ENCODE data around the gene CNN3.

The CNN3 gene

DNA sequence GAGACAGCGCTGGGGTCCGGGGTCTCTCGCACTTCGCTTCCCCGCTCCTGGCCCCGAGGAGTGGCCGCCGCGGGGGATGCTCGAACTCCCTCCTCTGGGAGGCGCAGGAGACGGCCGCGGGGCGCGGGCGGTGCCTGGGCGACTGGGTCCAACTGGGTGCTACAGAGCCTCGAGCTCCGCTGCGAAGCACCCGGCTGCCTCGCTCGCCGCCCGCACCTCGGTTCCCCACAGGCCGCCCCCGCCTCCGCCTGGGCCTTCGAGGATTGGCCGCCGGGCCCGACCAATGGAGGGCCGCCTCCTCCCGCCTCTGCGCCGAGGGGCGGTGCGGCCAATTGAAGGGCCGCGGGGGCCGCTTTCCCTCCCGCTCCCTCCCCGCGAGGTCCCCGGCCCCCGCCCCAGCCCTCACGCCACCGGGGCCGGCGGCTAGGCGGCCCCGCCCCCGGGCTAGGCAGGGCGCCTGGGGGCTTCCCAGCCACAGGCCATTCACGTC is at the start of gene CNN3:
TSS of gene CNN3 (minus strand) at position 196 of the 490 bp plus-strand sequence. CDS start 216 bp downstream, outside the sequence.
- TF ChIP-seq, protein P1, sequence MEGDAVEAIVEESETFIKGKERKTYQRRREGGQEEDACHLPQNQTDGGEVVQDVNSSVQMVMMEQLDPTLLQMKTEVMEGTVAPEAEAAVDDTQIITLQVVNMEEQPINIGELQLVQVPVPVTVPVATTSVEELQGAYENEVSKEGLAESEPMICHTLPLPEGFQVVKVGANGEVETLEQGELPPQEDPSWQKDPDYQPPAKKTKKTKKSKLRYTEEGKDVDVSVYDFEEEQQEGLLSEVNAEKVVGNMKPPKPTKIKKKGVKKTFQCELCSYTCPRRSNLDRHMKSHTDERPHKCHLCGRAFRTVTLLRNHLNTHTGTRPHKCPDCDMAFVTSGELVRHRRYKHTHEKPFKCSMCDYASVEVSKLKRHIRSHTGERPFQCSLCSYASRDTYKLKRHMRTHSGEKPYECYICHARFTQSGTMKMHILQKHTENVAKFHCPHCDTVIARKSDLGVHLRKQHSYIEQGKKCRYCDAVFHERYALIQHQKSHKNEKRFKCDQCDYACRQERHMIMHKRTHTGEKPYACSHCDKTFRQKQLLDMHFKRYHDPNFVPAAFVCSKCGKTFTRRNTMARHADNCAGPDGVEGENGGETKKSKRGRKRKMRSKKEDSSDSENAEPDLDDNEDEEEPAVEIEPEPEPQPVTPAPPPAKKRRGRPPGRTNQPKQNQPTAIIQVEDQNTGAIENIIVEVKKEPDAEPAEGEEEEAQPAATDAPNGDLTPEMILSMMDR (IDR thresholded peaks at IDR 0.05; ENCODE audit: low read length, missing control alignments), result peak; percentile 1
- H3K4me3 ChIP-seq (replicated peaks; ENCODE audit: low read depth, low read length), result peak within 1 kb of the TSS; percentile 93
- peak; percentile 95 for DNase-seq (ENCODE audit: low read depth)

- no peak overlapping the region for H3K4me3 ChIP-seq (replicated peaks; ENCODE audit: low read depth, low read length)
- no peak for DNase-seq (ENCODE audit: low read depth)
- TF ChIP-seq, protein P1 (IDR thresholded peaks at IDR 0.05; ENCODE audit: low read length, missing control alignments), result no peak
Measured at GRCh38 chr1:94974824-94975223, 47.9 kb upstream of the CNN3 start.

DNA sequence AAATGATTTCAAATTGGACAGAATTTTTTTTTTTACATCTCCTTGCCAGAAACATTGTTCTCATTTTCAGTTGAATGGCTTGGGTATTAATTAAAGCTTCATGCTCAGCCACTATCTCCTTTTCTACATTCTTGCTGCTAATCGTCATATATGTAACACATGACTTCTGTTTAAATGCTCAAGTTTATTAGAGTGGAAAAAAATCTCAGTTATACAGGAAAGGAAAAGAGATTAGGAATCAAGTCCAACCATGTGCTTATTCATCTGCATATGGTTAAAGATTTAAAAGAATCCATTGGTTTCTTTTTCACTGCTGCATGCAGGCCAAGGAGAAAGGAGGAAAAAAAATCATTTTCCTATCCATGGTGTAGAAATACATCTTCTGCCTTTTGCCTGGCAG is 47.3 kb upstream of the CNN3 start:
- H3K4me3 ChIP-seq (replicated peaks; ENCODE audit: low read depth, low read length), result no peak overlapping the region
- TF ChIP-seq, protein P1 (IDR thresholded peaks at IDR 0.05; ENCODE audit: low read length, missing control alignments), result no peak
- peak; percentile 59 for DNase-seq (ENCODE audit: low read depth)

GRCh38 chr1:94973309-94973922 is 46.5 kb upstream of the CNN3 start:
- TF ChIP-seq, protein P1 (IDR thresholded peaks at IDR 0.05; ENCODE audit: low read length, missing control alignments), result no peak
- DNase-seq (ENCODE audit: low read depth), result no peak
- H3K4me3 ChIP-seq (replicated peaks; ENCODE audit: low read depth, low read length), result no peak overlapping the region

- TF ChIP-seq, protein P1 (IDR thresholded peaks at IDR 0.05; ENCODE audit: low read length, missing control alignments), result no peak
- no peak overlapping the region for H3K4me3 ChIP-seq (replicated peaks; ENCODE audit: low read depth, low read length)
- DNase-seq (ENCODE audit: low read depth), result no peak
Measured at GRCh38 chr1:94971491-94971924, 44.6 kb upstream of the CNN3 start.

GRCh38 chr1:94970783-94971182 is 43.9 kb upstream of the CNN3 start:
- TF ChIP-seq, protein P1 (IDR thresholded peaks at IDR 0.05; ENCODE audit: low read length, missing control alignments), result no peak
- H3K4me3 ChIP-seq (replicated peaks; ENCODE audit: low read depth, low read length), result no peak overlapping the region
- DNase-seq (ENCODE audit: low read depth), result no peak

DNA sequence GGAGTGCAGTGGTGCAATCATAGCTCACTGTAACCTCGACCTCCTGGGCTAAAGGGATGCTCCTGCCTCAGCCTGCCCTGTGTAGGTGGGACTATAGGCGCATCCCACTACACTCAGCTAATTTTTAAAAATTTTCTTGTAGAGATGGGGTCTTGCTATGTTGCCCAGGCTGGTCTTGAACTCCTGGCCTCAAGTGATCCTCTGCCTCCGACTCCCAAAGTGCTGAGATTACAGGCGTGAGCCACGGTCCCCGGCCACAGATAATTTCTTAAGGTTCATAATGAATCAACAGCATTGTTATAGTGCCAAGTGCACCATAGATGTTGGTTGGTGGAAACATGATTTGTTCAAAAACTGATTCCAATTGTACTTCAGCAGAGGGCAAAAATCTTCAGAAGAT is 42.2 kb upstream of the CNN3 start:
- DNase-seq (ENCODE audit: low read depth), result no peak
- no peak overlapping the region for H3K4me3 ChIP-seq (replicated peaks; ENCODE audit: low read depth, low read length)
- TF ChIP-seq, protein P1 (IDR thresholded peaks at IDR 0.05; ENCODE audit: low read length, missing control alignments), result no peak

Data from fibroblast of pulmonary artery (primary cell).